PC-9 (cell line): ENCODE measurements around the gene KRT36.

Source experiments
- EZH2 ChIP-seq: fragments of 200-600 bp; sonication (generic); IDR thresholded peaks from 2 replicates; pipeline ENCODE4 v1.8.0; 2017; ENCODE audit warnings: antibody characterized with exemption, low read depth
- TF ChIP-seq, protein P1 (sequence below): fragments of 200-600 bp; sonication (generic); conservative IDR thresholded peaks from 2 replicates; pipeline ENCODE4 v1.6.1; 2017; ENCODE audit warnings: mixed run types, antibody characterized with exemption, mild to moderate bottlenecking, moderate library complexity

DNA sequence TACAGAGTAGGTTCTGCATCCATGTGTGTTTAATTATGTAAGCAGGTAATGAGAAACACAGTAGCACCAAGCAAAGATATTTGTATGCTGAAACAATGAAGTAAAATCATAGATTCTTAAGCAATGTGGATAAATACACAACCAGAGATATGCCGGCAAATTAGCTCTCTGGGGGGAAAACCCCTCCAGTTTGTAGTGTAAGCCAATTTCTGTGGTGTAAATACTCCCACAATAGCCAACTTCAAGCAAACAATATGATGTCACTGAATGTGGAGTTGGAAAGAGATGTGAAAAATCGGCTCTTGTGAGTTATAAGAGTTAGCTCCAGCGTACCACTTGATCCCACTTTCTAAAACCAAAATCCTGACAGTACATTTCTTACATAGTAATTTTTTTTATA, 45.1 kb downstream of the KRT36 start:
- TF ChIP-seq, protein P1, sequence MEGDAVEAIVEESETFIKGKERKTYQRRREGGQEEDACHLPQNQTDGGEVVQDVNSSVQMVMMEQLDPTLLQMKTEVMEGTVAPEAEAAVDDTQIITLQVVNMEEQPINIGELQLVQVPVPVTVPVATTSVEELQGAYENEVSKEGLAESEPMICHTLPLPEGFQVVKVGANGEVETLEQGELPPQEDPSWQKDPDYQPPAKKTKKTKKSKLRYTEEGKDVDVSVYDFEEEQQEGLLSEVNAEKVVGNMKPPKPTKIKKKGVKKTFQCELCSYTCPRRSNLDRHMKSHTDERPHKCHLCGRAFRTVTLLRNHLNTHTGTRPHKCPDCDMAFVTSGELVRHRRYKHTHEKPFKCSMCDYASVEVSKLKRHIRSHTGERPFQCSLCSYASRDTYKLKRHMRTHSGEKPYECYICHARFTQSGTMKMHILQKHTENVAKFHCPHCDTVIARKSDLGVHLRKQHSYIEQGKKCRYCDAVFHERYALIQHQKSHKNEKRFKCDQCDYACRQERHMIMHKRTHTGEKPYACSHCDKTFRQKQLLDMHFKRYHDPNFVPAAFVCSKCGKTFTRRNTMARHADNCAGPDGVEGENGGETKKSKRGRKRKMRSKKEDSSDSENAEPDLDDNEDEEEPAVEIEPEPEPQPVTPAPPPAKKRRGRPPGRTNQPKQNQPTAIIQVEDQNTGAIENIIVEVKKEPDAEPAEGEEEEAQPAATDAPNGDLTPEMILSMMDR: no peak
- TF ChIP-seq EZH2: no peak
